K562 (cell line): ENCODE results near the gene VIPR1. TPM values are rescaled to one million over a fixed set of nuclear protein-coding genes. Genes with fewer than 3 reads are reported as not detected.
A peak's percentile ranks its signal among the peaks of the same experiment; 100 is the strongest.

ENCODE experiments used
- ATAC-seq: fragments of 200-7000 bp; cut with Tn5 transposase; 3 replicates; pipeline ENCODE4 v1.9.1; 2020; ENCODE audit warnings: moderate library complexity
- BruUV-seq: library from RNA; stranded (reverse); fragments of 400-500 nt; replicated peaks from 2 replicates; lab custom pipeline; 2021; lab: Mats Ljungman, UMichigan
- CTCF ChIA-PET: fragments of 300-600 bp; formaldehyde crosslinking; extraction: SDS; loops from one replicate; lab custom pipeline; 2021; ENCODE audit warnings: low intra/inter-chr PET ratio; lab: Yijun Ruan, JAX
- POLR2A ChIA-PET: fragments of 300-600, 350-650 bp; sonication (Branson Sonifier 250); formaldehyde crosslinking; extraction: SDS; loops from one replicate; lab custom pipeline; 2021; ENCODE audit warnings: antibody characterized with exemption, inconsistent platforms; lab: Yijun Ruan, JAX
- DNase-seq, 4 experiments: peaks; one replicate each; pipeline versions ENCODE4 v3.0.0 to v3.0.0-alpha.2; 2011 to 2018; ENCODE audit warnings: low spot score in 3 of 4, mixed read lengths in 3 of 4; ENCODE audit errors: extremely low read depth in 1 of 4
- FAIRE-seq: peaks from 2 replicates; lab custom pipeline; 2011; peaks lifted over from hg19 to GRCh38; lab: Jason Lieb, UNC
- H2AFZ ChIP-seq: 2 replicates; pipeline ENCODE4 v1.6.0; 2011; ENCODE audit warnings: low read depth, low read length, control low read depth, inconsistent platforms
- H3K27ac ChIP-seq: fragments of 200-600 bp; 3 replicates; pipeline ENCODE4 v1.8.0; 2011; ENCODE audit warnings: low read depth, mild to moderate bottlenecking, control low read depth, inconsistent platforms, low read length, moderate library complexity, mixed read lengths; ENCODE audit errors: extremely low read depth
- H3K27me3 ChIP-seq, 2 experiments: fragments of 300-600 bp in 1 of 2; 2 replicates in 1 of 2; 3 replicates in 1 of 2; pipeline versions ENCODE4 v1.6.0 to v1.8.0; 2011; ENCODE audit warnings: inconsistent platforms in 2 of 2, low read length in 2 of 2, mild to moderate bottlenecking in 1 of 2, mixed read lengths in 1 of 2, moderate library complexity in 1 of 2; ENCODE audit not compliant: control insufficient read depth in 2 of 2, insufficient read depth in 2 of 2
- H3K36me3 ChIP-seq: fragments of 300-600 bp; 3 replicates; pipeline ENCODE4 v1.8.0; 2011; ENCODE audit warnings: mild to moderate bottlenecking, low read length, inconsistent platforms; ENCODE audit not compliant: control insufficient read depth, insufficient read depth
- H3K4me1 ChIP-seq, 2 experiments: fragments of 200-600 bp in 1 of 2; replicated peaks in 1 of 2; 2 replicates in 1 of 2; 3 replicates in 1 of 2; pipeline versions ENCODE4 v1.5.1 to v1.8.0; 2011; ENCODE audit warnings: inconsistent platforms in 2 of 2, low read length in 2 of 2, mild to moderate bottlenecking in 1 of 2, mixed read lengths in 1 of 2, moderate library complexity in 1 of 2; ENCODE audit not compliant: control insufficient read depth in 2 of 2, insufficient read depth in 2 of 2
- H3K4me2 ChIP-seq: 2 replicates; pipeline ENCODE4 v1.6.1; 2011; ENCODE audit warnings: low read length, control low read depth, inconsistent platforms, mixed read lengths; ENCODE audit not compliant: insufficient read depth
- H3K4me3 ChIP-seq: fragments of 200-600 bp; sonication (generic), shearing (Covaris generic); 2 replicates; pipeline ENCODE4 v1.5.1; 2016; ENCODE audit warnings: control low read depth, inconsistent platforms
- H3K79me2 ChIP-seq: fragments of 200-600 bp; 3 replicates; pipeline ENCODE4 v1.8.0; 2011; ENCODE audit warnings: low read length, inconsistent platforms; ENCODE audit not compliant: control insufficient read depth, insufficient read depth
- H3K9ac ChIP-seq, 2 experiments: 2 replicates each; pipeline versions ENCODE4 v1.6.0 to v1.6.1; 2011; ENCODE audit warnings: low read depth in 2 of 2, low read length in 2 of 2, control low read depth in 1 of 2, inconsistent platforms in 1 of 2, mild to moderate bottlenecking in 1 of 2, mixed read lengths in 1 of 2; ENCODE audit not compliant: insufficient read depth in 1 of 2
- H3K9me1 ChIP-seq: one replicate; pipeline ENCODE4 v1.6.0; 2011; ENCODE audit warnings: inconsistent platforms, mild to moderate bottlenecking, low read length, moderate library complexity; ENCODE audit not compliant: control insufficient read depth, insufficient read depth
- H3K9me3 ChIP-seq: replicated peaks from 2 replicates; pipeline ENCODE4 v1.5.1; 2011; ENCODE audit warnings: low read depth, low read length, inconsistent platforms; ENCODE audit not compliant: control insufficient read depth, insufficient read depth
- H4K20me1 ChIP-seq: replicated peaks from 2 replicates; pipeline ENCODE4 v1.6.1; 2011; ENCODE audit warnings: low read length, inconsistent platforms, mixed read lengths; ENCODE audit not compliant: control insufficient read depth, insufficient read depth
- CREB3L1 ChIP-seq: fragments of 450-650 bp; IDR thresholded peaks from 2 replicates; pipeline ENCODE4 v1.6.1; 2014; ENCODE audit warnings: low read depth, mild to moderate bottlenecking, moderate library complexity, borderline replicate concordance
- CSDE1 ChIP-seq, 2 experiments: fragments of 450-650 bp; IDR thresholded peaks; 2 replicates each; pipeline ENCODE4 v1.6.1; 2016; ENCODE audit warnings: mild to moderate bottlenecking in 1 of 2
- HLTF ChIP-seq: fragments of 450-650 bp; IDR thresholded peaks from 2 replicates; pipeline ENCODE4 v1.6.1; 2016
- MYNN ChIP-seq, 2 experiments: sonication (generic); formaldehyde crosslinking in 1 of 2; IDR thresholded peaks; 2 replicates each; pipeline versions ENCODE4 v1.5.0 to v1.6.1; 2016 to 2020; ENCODE audit warnings: antibody characterized with exemption in 1 of 2, missing genetic modification reagents in 1 of 2
- NCOR1 ChIP-seq: fragments of 450-650 bp; IDR thresholded peaks from 2 replicates; pipeline ENCODE4 v1.6.1; 2016; ENCODE audit warnings: mild to moderate bottlenecking, moderate library complexity
- NFE2L1 ChIP-seq: fragments of 450-650 bp; IDR thresholded peaks from 2 replicates; pipeline ENCODE4 v1.6.1; 2016; ENCODE audit warnings: missing genetic modification characterization, low read depth, mild to moderate bottlenecking, missing compliant biosample characterization, moderate library complexity, borderline replicate concordance
- SMARCA5 ChIP-seq: fragments of 450-650 bp; IDR thresholded peaks from 2 replicates; pipeline ENCODE4 v1.6.1; 2016
- SRF ChIP-seq, 2 experiments: fragments of 250-450, 450-650 bp in 1 of 2; sonication (Bioruptor Pico) in 1 of 2; sonication (generic) in 1 of 2; formaldehyde crosslinking; IDR thresholded peaks; 2 replicates each; pipeline versions ENCODE4 v1.5.0 to v1.5.1; 2020 to 2022; ENCODE audit warnings: mild to moderate bottlenecking in 1 of 2, missing genetic modification reagents in 1 of 2
- STAT5B ChIP-seq: fragments of 250-450 bp; sonication (Bioruptor Pico); IDR thresholded peaks from 2 replicates; pipeline ENCODE4 v1.8.0; 2021; ENCODE audit warnings: mild to moderate bottlenecking, inconsistent platforms
- TAF1 ChIP-seq: IDR thresholded peaks from 2 replicates; pipeline ENCODE4 v1.6.1; 2011; ENCODE audit warnings: mild to moderate bottlenecking, low read length, moderate library complexity; ENCODE audit not compliant: insufficient read depth, control insufficient read depth, severe bottlenecking; ENCODE audit errors: extremely low read depth
- ZBTB17 ChIP-seq: fragments of 450-650 bp; formaldehyde crosslinking; IDR thresholded peaks from 2 replicates; pipeline ENCODE4 v1.4.0; 2020; ENCODE audit warnings: mild to moderate bottlenecking
- WGBS: fragments of 100-300 bp; shearing (Covaris generic); methylation state at CpG from one replicate; pipeline ENCODE4 v1.1.6; 2016; ENCODE audit warnings: low coverage, mixed read lengths; ENCODE audit not compliant: insufficient coverage; ENCODE audit errors: missing lambda C conversion rate; 5-methylcytosine and 5-hydroxymethylcytosine counted together
- in situ Hi-C: fragments of 300-500 bp; cut with MboI; formaldehyde crosslinking; loops from 4 replicates; pipeline ENCODE4 v1.15.0; 2018; ENCODE audit warnings: inconsistent platforms, mixed read lengths
- intact Hi-C: fragments of 100-400 bp; cut with micrococcal nuclease; formaldehyde crosslinking; loops from 2 replicates; pipeline ENCODE4 v1.14.2; 2022
- polyA plus RNA-seq, 8 experiments: library from polyadenylated mRNA; depleted of rRNA in 4 of 8; stranded (reverse) in 5 of 8; unstranded in 3 of 8; fragments of >200 nt; fragmentation: Nextera tagmentation in 2 of 8; fragmentation: Illumina TruSeq in 1 of 8; extraction: Ambion mirVana in 2 of 8; extraction: Trizol in 1 of 8; gene quantifications; 2 replicates each; pipeline versions ENCODE4 v1.2.1 to v1.2.3, GENCODE V29; 2011 to 2014; ENCODE audit warnings: inconsistent platforms in 1 of 8, missing spikeins in 1 of 8
- total RNA-seq, 7 experiments: library from RNA; depleted of rRNA in 6 of 7; stranded (reverse); fragments of >200 nt in 6 of 7; fragmentation: Illumina TruSeq in 2 of 7; extraction: Trizol in 2 of 7; gene quantifications; 2 replicates each; pipeline versions ENCODE4 v1.2.1 to v1.2.3, GENCODE V29; 2011 to 2021; ENCODE audit warnings: low replicate concordance in 1 of 7
- TF ChIP-seq, protein P1 (sequence below): fragments of 450-650 bp; conservative IDR thresholded peaks from 2 replicates; pipeline ENCODE4 v1.6.1; 2016; ENCODE audit warnings: missing genetic modification characterization, low read depth, mild to moderate bottlenecking, control low read depth, missing compliant biosample characterization

The VIPR1 gene
- total and polyA plus RNA-seq, 9 of the 15 experiments (the other 6 are each of a cell fraction or from before 2014, with no cell fraction given), result 0.04 to 0.38 (median 0.12) TPM; not detected in 3

DNA sequence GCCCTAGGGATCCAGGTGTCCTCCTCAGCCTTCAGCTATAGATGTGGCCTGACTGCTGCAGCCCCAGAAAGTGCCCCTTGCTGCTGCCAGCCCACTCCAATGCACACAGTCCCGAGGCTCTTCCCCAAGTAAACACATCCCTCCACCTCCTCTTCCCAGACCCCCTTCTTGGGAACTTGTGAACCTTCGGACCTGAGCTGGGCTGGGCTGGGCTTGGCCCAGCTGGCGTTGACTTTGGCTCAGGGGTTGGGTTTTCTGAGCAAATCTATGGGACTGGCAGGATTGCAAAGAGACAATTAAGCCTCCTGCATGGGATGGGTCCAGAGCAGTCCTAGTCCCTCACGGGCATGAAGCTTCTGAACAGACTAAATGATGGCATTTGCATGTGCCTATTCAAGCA is 14.7 kb downstream of the VIPR1 start:
- BruUV-seq, result no TSS peak
- Histone ChIP-seq H4K20me1 (no peaks in the 10 kb centered on the region; the same call in 1 of the 2 replicates), H3K9me1 (no peaks in the 10 kb centered on the region), H2AFZ (no peak overlapping the region), H3K4me2 (no peak overlapping the region), H3K4me1 (peaks cover 0 to 3% of the 10 kb centered on the region in 2 experiments; a peak in 1 of 5 replicates), H3K79me2 (no peaks in the 10 kb centered on the region), H3K27ac (no peak overlapping the region), H3K9me3 (no peaks in the 10 kb centered on the region), H3K27me3 (peaks cover 2 to 50% of the 10 kb centered on the region in 2 experiments; a peak in 4 of 5 replicates), H3K36me3 (no peaks in the 10 kb centered on the region), H3K9ac (no peak overlapping the region), H3K4me3 (no peak overlapping the region)
- FAIRE-seq (no peak), DNase-seq (no peak), ATAC-seq (no peak)
- 0% methylated on average over 4 of the region's 4 CpGs for WGBS
- no peak for TF ChIP-seq CSDE1 (IDR thresholded peaks at IDR 0.05)
- intact Hi-C loops (no loop called here), in situ Hi-C loops (no loop called here)
- ChIA-PET POLR2A (no interaction called here), CTCF (no interaction called here)

- Histone ChIP-seq H2AFZ (no peak overlapping the region), H3K9me1 (no peaks in the 10 kb centered on the region), H3K4me3 (no peak overlapping the region), H3K27ac (no peak overlapping the region), H3K79me2 (no peaks in the 10 kb centered on the region), H3K4me1 (peaks cover 0 to 3% of the 10 kb centered on the region in 2 experiments; a peak in 1 of 5 replicates), H3K36me3 (no peaks in the 10 kb centered on the region), H3K4me2 (no peak overlapping the region), H3K9ac (no peak overlapping the region), H4K20me1 (no peaks in the 10 kb centered on the region; the same call in 1 of the 2 replicates), H3K27me3 (peaks cover 2 to 51% of the 10 kb centered on the region in 2 experiments; a peak in 4 of 5 replicates), H3K9me3 (no peaks in the 10 kb centered on the region)
- no TSS peak for BruUV-seq
- ChIA-PET POLR2A (no interaction called here), CTCF (interaction anchor here (1.3 kb wide), 1 partner anchor 28 kb away, joined by 3 read pairs; no protein-coding TSS in a partner anchor)
- in situ Hi-C loops, result no loop called here
- ATAC-seq (peak; percentile 79), DNase-seq (peak; percentile 42 to 59 (median 46)), FAIRE-seq (peak; percentile 72)
- WGBS, result under 1% methylated on average over 6 of the region's 6 CpGs
- intact Hi-C loops, result no loop called here
- TF ChIP-seq MYNN (IDR thresholded peaks at IDR 0.05) (no peak), MYNN (CRISPR knock-in tag; IDR thresholded peaks at IDR 0.05) (no peak), SRF (CRISPR knock-in tag; IDR thresholded peaks at IDR 0.05) (peak in 1 of 2 experiments; percentile 45; a peak in 1 of 4 replicates), TAF1 (no peak), NFE2L1 (tag) (no peak), STAT5B (CRISPR knock-in tag) (no peak), CREB3L1 (no peak), HLTF (no peak), NCOR1 (no peak), SMARCA5 (no peak), ZBTB17 (CRISPR knock-in tag) (no peak)
- TF ChIP-seq, protein P1, sequence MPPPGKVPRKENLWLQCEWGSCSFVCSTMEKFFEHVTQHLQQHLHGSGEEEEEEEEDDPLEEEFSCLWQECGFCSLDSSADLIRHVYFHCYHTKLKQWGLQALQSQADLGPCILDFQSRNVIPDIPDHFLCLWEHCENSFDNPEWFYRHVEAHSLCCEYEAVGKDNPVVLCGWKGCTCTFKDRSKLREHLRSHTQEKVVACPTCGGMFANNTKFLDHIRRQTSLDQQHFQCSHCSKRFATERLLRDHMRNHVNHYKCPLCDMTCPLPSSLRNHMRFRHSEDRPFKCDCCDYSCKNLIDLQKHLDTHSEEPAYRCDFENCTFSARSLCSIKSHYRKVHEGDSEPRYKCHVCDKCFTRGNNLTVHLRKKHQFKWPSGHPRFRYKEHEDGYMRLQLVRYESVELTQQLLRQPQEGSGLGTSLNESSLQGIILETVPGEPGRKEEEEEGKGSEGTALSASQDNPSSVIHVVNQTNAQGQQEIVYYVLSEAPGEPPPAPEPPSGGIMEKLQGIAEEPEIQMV (tag), result no peak
Observed at GRCh38 chr3:42518800-42519567, 16.5 kb downstream of the VIPR1 start.
